ENCODE measurements around the gene PI4KA. TPM values are rescaled to one million over a fixed set of nuclear protein-coding genes. Genes with fewer than 3 reads are reported as not detected.

The PI4KA gene
- total RNA-seq, 3 donors from 2014 or later (not counting 1 experiment from before 2014, with no cell fraction given), result 208 to 233 (median 215) TPM

GRCh38 chr22:20787223-20787622, 71.4 kb downstream of the PI4KA start:
- H3K9me3 ChIP-seq (ENCODE audit: control insufficient read depth, insufficient read depth, low read length), result no peaks in the 10 kb centered on the region
- peaks cover 52% of the 10 kb centered on the region for H3K36me3 ChIP-seq (ENCODE audit: control insufficient read depth, insufficient read depth, low read length)
- DNase-seq (no peak), ATAC-seq (no peak)
- Mint-ChIP-seq H3K27ac (no peak overlapping the region), H3K36me3 (no peaks in the 10 kb centered on the region), H3K9me3 (no peaks in the 10 kb centered on the region), H3K4me3 (no peak overlapping the region), H3K27me3 (ENCODE audit: low read depth in 2 of 2) (no peaks in the 10 kb centered on the region), H3K4me1 (peaks cover 0 to 1% of the 10 kb centered on the region in 2 donors)
- no peaks in the 10 kb centered on the region for H3K27me3 ChIP-seq (ENCODE audit: control insufficient read depth, insufficient read depth, low read length)
- TF ChIP-seq, protein P1, sequence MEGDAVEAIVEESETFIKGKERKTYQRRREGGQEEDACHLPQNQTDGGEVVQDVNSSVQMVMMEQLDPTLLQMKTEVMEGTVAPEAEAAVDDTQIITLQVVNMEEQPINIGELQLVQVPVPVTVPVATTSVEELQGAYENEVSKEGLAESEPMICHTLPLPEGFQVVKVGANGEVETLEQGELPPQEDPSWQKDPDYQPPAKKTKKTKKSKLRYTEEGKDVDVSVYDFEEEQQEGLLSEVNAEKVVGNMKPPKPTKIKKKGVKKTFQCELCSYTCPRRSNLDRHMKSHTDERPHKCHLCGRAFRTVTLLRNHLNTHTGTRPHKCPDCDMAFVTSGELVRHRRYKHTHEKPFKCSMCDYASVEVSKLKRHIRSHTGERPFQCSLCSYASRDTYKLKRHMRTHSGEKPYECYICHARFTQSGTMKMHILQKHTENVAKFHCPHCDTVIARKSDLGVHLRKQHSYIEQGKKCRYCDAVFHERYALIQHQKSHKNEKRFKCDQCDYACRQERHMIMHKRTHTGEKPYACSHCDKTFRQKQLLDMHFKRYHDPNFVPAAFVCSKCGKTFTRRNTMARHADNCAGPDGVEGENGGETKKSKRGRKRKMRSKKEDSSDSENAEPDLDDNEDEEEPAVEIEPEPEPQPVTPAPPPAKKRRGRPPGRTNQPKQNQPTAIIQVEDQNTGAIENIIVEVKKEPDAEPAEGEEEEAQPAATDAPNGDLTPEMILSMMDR (IDR thresholded peaks at IDR 0.05), result no peak
- intact Hi-C loops (cut with micrococcal nuclease), result no loop called here
- no peaks in the 10 kb centered on the region for H3K4me1 ChIP-seq (ENCODE audit: control insufficient read depth, insufficient read depth, low read length)
- WGBS (ENCODE audit: insufficient coverage), result 98% methylated on average over 4 of the region's 4 CpGs
- H3K4me3 ChIP-seq (ENCODE audit: low read length), result no peak overlapping the region
- no peak overlapping the region for H3K27ac ChIP-seq (ENCODE audit: low read length)

GRCh38 chr22:20786536-20786979, 72.1 kb downstream of the PI4KA start:
- 96% methylated on average over 10 of the region's 10 CpGs for WGBS (ENCODE audit: insufficient coverage)
- TF ChIP-seq, protein P1 (IDR thresholded peaks at IDR 0.05), result no peak
- Histone ChIP-seq H3K4me1 (ENCODE audit: control insufficient read depth, insufficient read depth, low read length) (no peaks in the 10 kb centered on the region), H3K4me3 (ENCODE audit: low read length) (no peak overlapping the region), H3K36me3 (ENCODE audit: control insufficient read depth, insufficient read depth, low read length) (peaks cover 50% of the 10 kb centered on the region), H3K9me3 (ENCODE audit: control insufficient read depth, insufficient read depth, low read length) (no peaks in the 10 kb centered on the region), H3K27me3 (ENCODE audit: control insufficient read depth, insufficient read depth, low read length) (no peaks in the 10 kb centered on the region), H3K27ac (ENCODE audit: low read length) (no peak overlapping the region)
- H3K36me3 Mint-ChIP-seq, result no peaks in the 10 kb centered on the region
- intact Hi-C loops (cut with micrococcal nuclease), result no loop called here
- H3K4me1 Mint-ChIP-seq, result no peaks in the 10 kb centered on the region
- H3K27me3 Mint-ChIP-seq (ENCODE audit: low read depth in 2 of 2), result no peaks in the 10 kb centered on the region
- DNase-seq (no peak), ATAC-seq (no peak)
- H3K9me3 Mint-ChIP-seq, result no peaks in the 10 kb centered on the region
- no peak overlapping the region for H3K27ac Mint-ChIP-seq
- no peak overlapping the region for H3K4me3 Mint-ChIP-seq

GRCh38 chr22:20786048-20786447, 72.6 kb downstream of the PI4KA start:
- TF ChIP-seq, protein P1 (IDR thresholded peaks at IDR 0.05), result no peak
- ATAC-seq, result no peak
- no peak overlapping the region for H3K4me3 ChIP-seq (ENCODE audit: low read length)
- Mint-ChIP-seq H3K27ac (no peak overlapping the region), H3K4me3 (no peak overlapping the region), H3K36me3 (no peaks in the 10 kb centered on the region), H3K27me3 (ENCODE audit: low read depth in 2 of 2) (no peaks in the 10 kb centered on the region), H3K4me1 (no peaks in the 10 kb centered on the region), H3K9me3 (no peaks in the 10 kb centered on the region)
- DNase-seq, result no peak
- 97% methylated on average over 8 of the region's 8 CpGs for WGBS (ENCODE audit: insufficient coverage)
- H3K27me3 ChIP-seq (ENCODE audit: control insufficient read depth, insufficient read depth, low read length), result no peaks in the 10 kb centered on the region
- no peaks in the 10 kb centered on the region for H3K9me3 ChIP-seq (ENCODE audit: control insufficient read depth, insufficient read depth, low read length)
- no peaks in the 10 kb centered on the region for H3K4me1 ChIP-seq (ENCODE audit: control insufficient read depth, insufficient read depth, low read length)
- intact Hi-C loops (cut with micrococcal nuclease), result no loop called here
- peaks cover 48% of the 10 kb centered on the region for H3K36me3 ChIP-seq (ENCODE audit: control insufficient read depth, insufficient read depth, low read length)
- H3K27ac ChIP-seq (ENCODE audit: low read length), result no peak overlapping the region

GRCh38 chr22:20785415-20785814, 73.2 kb downstream of the PI4KA start:
- Histone ChIP-seq H3K4me3 (ENCODE audit: low read length) (no peak overlapping the region), H3K27me3 (ENCODE audit: control insufficient read depth, insufficient read depth, low read length) (no peaks in the 10 kb centered on the region), H3K9me3 (ENCODE audit: control insufficient read depth, insufficient read depth, low read length) (no peaks in the 10 kb centered on the region), H3K4me1 (ENCODE audit: control insufficient read depth, insufficient read depth, low read length) (no peaks in the 10 kb centered on the region), H3K36me3 (ENCODE audit: control insufficient read depth, insufficient read depth, low read length) (peaks cover 46% of the 10 kb centered on the region), H3K27ac (ENCODE audit: low read length) (no peak overlapping the region)
- TF ChIP-seq, protein P1 (IDR thresholded peaks at IDR 0.05), result no peak
- ATAC-seq, result no peak
- Mint-ChIP-seq H3K36me3 (no peaks in the 10 kb centered on the region), H3K27me3 (ENCODE audit: low read depth in 2 of 2) (no peaks in the 10 kb centered on the region), H3K27ac (peak overlapping the region in 1 of 2 donors; percentile 29), H3K4me3 (no peak overlapping the region), H3K9me3 (no peaks in the 10 kb centered on the region), H3K4me1 (no peaks in the 10 kb centered on the region)
- no peak for DNase-seq
- WGBS (ENCODE audit: insufficient coverage), result 100% methylated on average over 2 of the region's 3 CpGs
- intact Hi-C loops (cut with micrococcal nuclease), result no loop called here

All from natural killer cell (primary cell).